Measurements from ENCODE around the gene NOS1AP.

DNA sequence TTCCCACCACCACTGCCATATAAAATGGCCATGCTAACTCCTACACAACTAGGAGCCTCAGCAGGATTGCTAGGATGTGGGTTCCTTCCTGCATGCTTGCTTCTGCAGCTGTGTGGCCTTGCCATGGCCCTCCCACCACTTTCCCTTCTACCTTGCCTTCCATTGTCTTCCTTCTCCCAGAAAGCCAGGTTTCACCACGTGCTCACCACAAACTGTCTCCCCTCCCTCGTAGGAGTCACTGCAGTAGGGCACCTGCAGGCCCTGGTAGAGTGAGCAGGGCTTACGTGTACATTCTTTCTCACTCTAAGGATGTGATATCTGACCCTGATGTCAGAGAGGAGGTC lies 315.8 kb downstream of the NOS1AP start:
- TF ChIP-seq ZNF565 (CRISPR knock-in tag; conservative IDR thresholded peaks at IDR 0.05; ENCODE audit: low read depth) (no peak), TOX (CRISPR knock-in tag; IDR thresholded peaks at IDR 0.05; ENCODE audit: borderline replicate concordance) (no peak), ZFP3 (CRISPR knock-in tag; IDR thresholded peaks at IDR 0.05) (no peak), CSDC2 (CRISPR knock-in tag; IDR thresholded peaks at IDR 0.05) (no peak), RARB (CRISPR knock-in tag; IDR thresholded peaks at IDR 0.05) (no peak)

All from SK-N-SH treated with all-trans-retinoic acid at 6 μM for 48 hours (cell line).